ENCODE data around the gene MCL1.

MCL1 gene

GRCh38 chr1:150575072-150575489, 4.3 kb downstream of the MCL1 start:
- no peak for TF ChIP-seq CTCF (IDR thresholded peaks at IDR 0.05)

- no peak for TF ChIP-seq CTCF (IDR thresholded peaks at IDR 0.05)
Measured at GRCh38 chr1:150574260-150575071, 4.9 kb downstream of the MCL1 start.

- TF ChIP-seq CTCF (IDR thresholded peaks at IDR 0.05), result no peak
Measured at GRCh38 chr1:150572918-150573647, 6.3 kb downstream of the MCL1 start.

- no peak for TF ChIP-seq CTCF (IDR thresholded peaks at IDR 0.05)
Measured at GRCh38 chr1:150568594-150568966, 10.8 kb downstream of the MCL1 start.

- no peak for TF ChIP-seq CTCF (IDR thresholded peaks at IDR 0.05)
Measured at GRCh38 chr1:150567717-150568593, 11.5 kb downstream of the MCL1 start.

- no peak for TF ChIP-seq CTCF (IDR thresholded peaks at IDR 0.05)
Measured at GRCh38 chr1:150567341-150567716, 12.1 kb downstream of the MCL1 start.

- no peak for TF ChIP-seq CTCF (IDR thresholded peaks at IDR 0.05)
Measured at GRCh38 chr1:150566589-150567340, 12.6 kb downstream of the MCL1 start.
